ENCODE measurements around the gene JOSD2. TPM values are rescaled to one million over a fixed set of nuclear protein-coding genes. Genes with fewer than 3 reads are reported as not detected.

Gene JOSD2
- total and polyA plus RNA-seq, 8 donors = 16.0 to 52.0 (median 22.5) TPM

DNA sequence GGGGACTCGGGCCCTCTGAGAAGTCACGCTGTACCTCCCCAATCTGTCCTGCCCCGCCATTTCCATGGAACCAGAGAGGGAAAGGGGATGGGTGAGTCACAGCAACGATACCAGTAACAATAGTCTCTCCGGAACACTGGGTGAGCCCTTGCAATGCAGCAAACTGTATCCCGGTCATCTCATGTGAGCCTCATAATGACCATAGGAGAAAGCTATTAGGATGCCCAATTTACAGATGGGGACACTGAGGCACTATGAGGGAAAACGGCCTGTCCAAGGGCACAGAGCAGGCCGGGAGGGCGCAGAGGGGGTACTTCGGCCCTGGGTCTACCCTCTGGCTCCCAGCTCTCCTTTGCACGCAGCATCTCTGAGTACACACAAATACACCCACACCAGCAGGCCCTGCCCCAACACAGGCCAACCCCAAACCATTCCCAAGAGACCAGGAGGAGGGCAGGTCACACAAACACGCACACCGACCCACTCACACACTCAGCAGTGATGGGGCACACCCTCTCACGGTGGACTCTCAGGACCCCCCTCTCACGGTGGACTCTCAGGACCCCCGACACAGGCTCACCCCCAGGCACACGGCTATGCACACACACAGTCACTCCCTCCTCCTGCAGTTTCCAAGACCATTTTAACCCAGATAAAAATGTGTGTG is 39.1 kb upstream of the JOSD2 start:
- Histone ChIP-seq H3K36me3 (no peaks in the 10 kb centered on the region), H3K4me3 (peak overlapping the region in 1 of 2 donors; percentile 6), H3K4me1 (no peaks in the 10 kb centered on the region), H3K27me3 (peaks cover 0 to 83% of the 10 kb centered on the region in 2 donors), H3K27ac (no peak overlapping the region), H3K9me3 (no peaks in the 10 kb centered on the region)
- TF ChIP-seq, protein P1, sequence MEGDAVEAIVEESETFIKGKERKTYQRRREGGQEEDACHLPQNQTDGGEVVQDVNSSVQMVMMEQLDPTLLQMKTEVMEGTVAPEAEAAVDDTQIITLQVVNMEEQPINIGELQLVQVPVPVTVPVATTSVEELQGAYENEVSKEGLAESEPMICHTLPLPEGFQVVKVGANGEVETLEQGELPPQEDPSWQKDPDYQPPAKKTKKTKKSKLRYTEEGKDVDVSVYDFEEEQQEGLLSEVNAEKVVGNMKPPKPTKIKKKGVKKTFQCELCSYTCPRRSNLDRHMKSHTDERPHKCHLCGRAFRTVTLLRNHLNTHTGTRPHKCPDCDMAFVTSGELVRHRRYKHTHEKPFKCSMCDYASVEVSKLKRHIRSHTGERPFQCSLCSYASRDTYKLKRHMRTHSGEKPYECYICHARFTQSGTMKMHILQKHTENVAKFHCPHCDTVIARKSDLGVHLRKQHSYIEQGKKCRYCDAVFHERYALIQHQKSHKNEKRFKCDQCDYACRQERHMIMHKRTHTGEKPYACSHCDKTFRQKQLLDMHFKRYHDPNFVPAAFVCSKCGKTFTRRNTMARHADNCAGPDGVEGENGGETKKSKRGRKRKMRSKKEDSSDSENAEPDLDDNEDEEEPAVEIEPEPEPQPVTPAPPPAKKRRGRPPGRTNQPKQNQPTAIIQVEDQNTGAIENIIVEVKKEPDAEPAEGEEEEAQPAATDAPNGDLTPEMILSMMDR (IDR thresholded peaks at IDR 0.05) = no peak
- DNase-seq (no peak), ATAC-seq (no peak)
- intact Hi-C loops (cut with DNase I) = no loop called here

DNA sequence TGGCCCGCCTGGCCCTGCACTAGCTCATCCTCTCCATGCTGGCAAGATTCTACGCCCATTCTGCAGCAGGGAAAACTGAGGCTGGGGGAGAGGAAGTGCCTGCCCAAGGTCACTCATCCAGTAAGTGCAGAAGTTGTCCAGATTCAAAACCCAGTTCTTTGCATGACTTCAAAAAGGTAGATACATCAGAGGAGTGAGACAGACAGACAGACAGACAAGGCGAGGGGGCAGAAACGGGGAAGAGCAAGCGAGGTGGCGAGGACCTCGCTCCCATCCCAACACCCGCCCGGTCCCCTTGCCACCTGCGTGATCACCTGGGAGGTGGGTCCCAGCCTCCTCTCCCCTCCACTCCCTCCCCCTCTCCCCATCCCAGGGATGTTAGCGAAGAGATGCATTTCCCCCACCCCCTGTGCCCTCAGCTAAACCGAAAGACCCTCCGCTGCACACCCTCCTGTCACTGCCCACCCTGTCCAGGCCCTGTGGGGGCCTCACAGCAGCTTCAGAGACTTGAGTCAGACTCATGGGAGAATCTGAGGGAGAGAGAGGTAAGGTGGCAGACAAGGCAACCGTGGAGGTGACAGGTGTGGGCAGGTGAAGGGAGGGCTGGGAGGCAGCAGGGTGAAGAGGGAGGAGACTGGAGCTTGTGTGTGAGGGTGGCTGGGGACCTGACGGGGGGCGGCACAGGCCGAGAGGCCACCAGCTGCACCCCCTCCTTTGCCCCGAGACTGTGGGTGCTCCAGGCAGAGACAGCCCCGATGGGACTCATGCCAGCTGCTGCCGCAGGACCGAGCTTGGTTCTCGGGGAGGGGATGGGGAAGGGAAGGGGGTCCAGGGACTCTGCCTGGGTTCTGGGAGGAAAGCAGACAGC is 38.3 kb upstream of the JOSD2 start:
- intact Hi-C loops (cut with DNase I) = no loop called here
- Histone ChIP-seq H3K27me3 (peaks cover 0 to 76% of the 10 kb centered on the region in 2 donors), H3K36me3 (no peaks in the 10 kb centered on the region), H3K4me1 (no peaks in the 10 kb centered on the region), H3K4me3 (no peak overlapping the region), H3K9me3 (no peaks in the 10 kb centered on the region), H3K27ac (no peak overlapping the region)
- DNase-seq (no peak), ATAC-seq (no peak)
- TF ChIP-seq, protein P1 (IDR thresholded peaks at IDR 0.05) = no peak

DNA sequence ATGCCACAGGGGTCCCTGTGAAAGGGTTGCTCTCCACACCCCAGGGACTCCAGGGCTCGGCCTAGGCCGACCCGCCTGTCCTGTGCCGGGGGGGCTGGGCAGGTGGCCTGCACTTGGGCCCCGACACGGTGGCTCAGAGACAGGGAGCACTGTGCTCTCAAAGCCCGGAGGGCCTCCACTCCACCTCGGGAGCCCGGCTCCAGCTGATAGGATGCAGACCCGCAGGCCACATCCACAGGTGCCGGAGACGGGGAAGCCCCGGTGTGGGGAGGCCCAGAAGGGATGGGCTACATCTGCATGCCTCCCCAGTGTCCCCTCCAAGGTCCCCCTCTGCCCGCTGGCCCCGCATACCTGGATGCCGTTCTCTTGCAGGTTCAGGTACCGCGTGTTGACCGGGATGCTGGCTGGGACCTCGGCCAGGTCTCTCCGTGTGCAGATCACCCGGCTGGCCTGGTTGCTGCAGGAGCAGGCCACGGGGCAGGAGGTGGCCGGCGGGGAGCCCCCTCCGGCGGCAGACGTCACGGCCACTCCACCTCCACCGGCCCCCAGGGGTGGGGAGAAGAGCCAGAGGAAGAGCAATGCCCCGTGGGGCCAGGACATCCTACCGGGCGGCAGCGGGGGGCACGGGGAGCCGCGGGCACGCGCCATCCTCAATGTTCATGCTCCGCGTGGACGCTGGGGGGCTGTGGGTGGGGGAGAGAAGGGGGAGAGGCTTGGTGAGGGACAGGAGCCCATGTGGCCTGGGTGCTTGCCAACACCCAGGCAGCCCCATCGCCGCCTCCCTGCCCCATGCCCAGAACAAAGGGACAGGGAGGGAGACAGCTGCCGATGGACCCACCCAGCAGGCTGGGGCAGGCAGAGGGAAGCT is 37.4 kb upstream of the JOSD2 start:
- H3K4me3 ChIP-seq = no peak overlapping the region
- intact Hi-C loops (cut with DNase I) = no loop called here
- ATAC-seq (no peak), DNase-seq (peak in 1 of 4 donors; percentile 79)
- no peaks in the 10 kb centered on the region for H3K36me3 ChIP-seq
- no peaks in the 10 kb centered on the region for H3K9me3 ChIP-seq
- H3K27me3 ChIP-seq = peaks cover 0 to 67% of the 10 kb centered on the region in 2 donors
- no peak overlapping the region for H3K27ac ChIP-seq
- no peaks in the 10 kb centered on the region for H3K4me1 ChIP-seq
- TF ChIP-seq, protein P1 (IDR thresholded peaks at IDR 0.05) = no peak

DNA sequence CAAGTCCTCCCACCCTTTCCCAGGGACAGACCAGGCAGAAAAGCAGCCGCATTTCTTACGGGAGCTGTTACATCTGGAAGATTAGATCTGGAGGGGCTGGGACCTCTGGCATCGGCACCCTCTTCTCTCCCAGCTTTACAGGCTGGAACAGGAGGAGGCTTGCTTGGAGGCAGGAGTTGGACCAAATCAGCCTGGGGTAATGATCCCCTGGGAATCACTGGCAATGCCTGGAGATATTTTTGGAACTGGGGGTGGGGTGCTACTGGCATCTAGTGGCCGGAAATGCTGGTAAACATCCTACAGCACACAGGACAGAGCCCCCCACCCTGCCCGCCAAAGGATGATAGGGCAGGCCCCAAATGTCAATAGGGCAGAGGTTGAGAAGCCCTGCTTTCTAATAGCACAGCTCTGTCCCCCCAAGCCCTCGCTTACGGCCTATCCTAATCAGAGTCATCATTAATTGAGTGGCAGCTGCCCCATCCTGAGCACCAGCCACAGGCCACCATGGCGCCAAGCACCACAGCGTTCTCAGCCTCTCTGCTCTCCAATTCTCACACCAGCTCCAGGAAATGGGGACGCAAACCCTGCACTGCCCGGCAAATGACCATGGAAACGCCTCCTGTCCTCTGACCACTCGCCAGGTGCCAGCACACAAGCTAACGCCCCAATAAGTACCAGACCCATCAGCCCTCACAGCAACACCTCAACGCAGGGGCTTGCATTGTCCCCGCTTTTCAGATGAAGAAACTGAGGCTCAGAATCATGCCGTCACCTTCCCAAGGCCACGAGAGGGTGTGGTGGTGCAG is 36.6 kb upstream of the JOSD2 start:
- H3K4me1 ChIP-seq = no peaks in the 10 kb centered on the region
- no peaks in the 10 kb centered on the region for H3K9me3 ChIP-seq
- ATAC-seq (no peak), DNase-seq (no peak)
- no peaks in the 10 kb centered on the region for H3K36me3 ChIP-seq
- TF ChIP-seq, protein P1 (IDR thresholded peaks at IDR 0.05) = no peak
- H3K27me3 ChIP-seq = peaks cover 0 to 59% of the 10 kb centered on the region in 2 donors
- intact Hi-C loops (cut with DNase I) = no loop called here
- H3K27ac ChIP-seq = no peak overlapping the region
- no peak overlapping the region for H3K4me3 ChIP-seq

Data from left lung (tissue), 10 donors.